Lower lobe of right lung (tissue), 2 donors: ENCODE results near the gene MOGAT3. TPM values are rescaled to one million over a fixed set of nuclear protein-coding genes. Genes with fewer than 3 reads are reported as not detected.

ENCODE experiments used
- ATAC-seq, 2 donors: fragments of 200-7000 bp; cut with Tn5 transposase; one replicate each; pipeline ENCODE4 v1.9.1; 2020 to 2022; ENCODE audit warnings: mild to moderate bottlenecking in 2 of 2, moderate library complexity in 2 of 2
- DNase-seq: peaks from one replicate; pipeline ENCODE4 v3.0.0-alpha.2; 2020
- H3K27ac ChIP-seq: fragments of 200-600 bp; one replicate; pipeline ENCODE4 v1.8.0; 2022
- H3K27me3 ChIP-seq: fragments of 200-600 bp; one replicate; pipeline ENCODE4 v1.8.0; 2022; ENCODE audit warnings: low read depth
- H3K36me3 ChIP-seq: fragments of 200-600 bp; one replicate; pipeline ENCODE4 v1.8.0; 2022; ENCODE audit warnings: mild to moderate bottlenecking
- H3K4me1 ChIP-seq: fragments of 200-600 bp; one replicate; pipeline ENCODE4 v1.8.0; 2022
- H3K4me3 ChIP-seq: fragments of 200-600 bp; one replicate; pipeline ENCODE4 v1.8.0; 2022; ENCODE audit warnings: mild to moderate bottlenecking
- H3K9me3 ChIP-seq: fragments of 200-600 bp; one replicate; pipeline ENCODE4 v1.8.0; 2022
- CTCF ChIP-seq: fragments of 200-600 bp; IDR thresholded peaks from one replicate; pipeline ENCODE4 v1.8.0; 2022; ENCODE audit warnings: antibody characterized with exemption, mild to moderate bottlenecking
- intact Hi-C: fragments of 100-400 bp; cut with DNase I; formaldehyde crosslinking; loops from one replicate; pipeline ENCODE4 v1.11.0; 2022
- total RNA-seq: library from RNA; stranded (reverse); fragmentation: NEBNext Ultra II Directional; extraction: Animal tissue kit (Norgen Biotek cat#: 25700); gene quantifications from one replicate; pipeline ENCODE4 v1.2.1, GENCODE V29; 2021
- donor health status: DM: no; HTN: yes; CAD: no; lungs with severe emphysema.

The MOGAT3 gene
- total RNA-seq, 1 donor from 2014 or later = not detected

- intact Hi-C loops = no loop called here
- H3K9me3 ChIP-seq = no peaks in the 10 kb centered on the region
- no peak for ATAC-seq
- peaks cover 96% of the 10 kb centered on the region for H3K27me3 ChIP-seq
- no peak overlapping the region for H3K27ac ChIP-seq
- no peak for DNase-seq
- TF ChIP-seq CTCF = no peak
- peaks cover 54% of the 10 kb centered on the region for H3K4me1 ChIP-seq
- no peaks in the 10 kb centered on the region for H3K36me3 ChIP-seq
- H3K4me3 ChIP-seq = no peak overlapping the region
These were observed 33.8 kb downstream of the MOGAT3 start for GRCh38 chr7:101166909-101167644.

- intact Hi-C loops = no loop called here
- H3K36me3 ChIP-seq = no peaks in the 10 kb centered on the region
- no peak for ATAC-seq
- H3K9me3 ChIP-seq = no peaks in the 10 kb centered on the region
- no peak for DNase-seq
- no peak for TF ChIP-seq CTCF
- peaks cover 49% of the 10 kb centered on the region for H3K4me1 ChIP-seq
- H3K4me3 ChIP-seq = no peak overlapping the region
- no peak overlapping the region for H3K27ac ChIP-seq
- H3K27me3 ChIP-seq = peaks cover 95% of the 10 kb centered on the region
These were observed 34.3 kb downstream of the MOGAT3 start for GRCh38 chr7:101166648-101166908.

GRCh38 chr7:101165958-101166647, 34.7 kb downstream of the MOGAT3 start:
- no peak for ATAC-seq
- DNase-seq = no peak
- no peaks in the 10 kb centered on the region for H3K9me3 ChIP-seq
- no peak overlapping the region for H3K27ac ChIP-seq
- H3K36me3 ChIP-seq = no peaks in the 10 kb centered on the region
- no peak for TF ChIP-seq CTCF
- no peak overlapping the region for H3K4me3 ChIP-seq
- intact Hi-C loops = no loop called here
- peaks cover 48% of the 10 kb centered on the region for H3K4me1 ChIP-seq
- H3K27me3 ChIP-seq = peaks cover 91% of the 10 kb centered on the region

- TF ChIP-seq CTCF = no peak
- intact Hi-C loops = no loop called here
- Histone ChIP-seq H3K27me3 (peaks cover 83% of the 10 kb centered on the region), H3K27ac (no peak within 1 kb of the TSS), H3K4me1 (peaks cover 47% of the 10 kb centered on the region), H3K9me3 (no peaks in the 10 kb centered on the region), H3K36me3 (peaks cover 5% of the 10 kb centered on the region), H3K4me3 (peak within 1 kb of the TSS; percentile 11)
- DNase-seq (peak; percentile 96), ATAC-seq (peak; percentile 90 to 94)
These were observed 35.5 kb downstream of the MOGAT3 start, which contains the start of gene VGF for GRCh38 chr7:101165075-101165957. Gene VGF, minus strand, starts transcription at chr7:101165569. Its CDS starts 726 bp downstream, at chr7:101164843.

- Histone ChIP-seq H3K36me3 (peaks cover 11% of the 10 kb centered on the region), H3K27ac (no peak overlapping the region), H3K4me1 (peaks cover 40% of the 10 kb centered on the region), H3K9me3 (no peaks in the 10 kb centered on the region), H3K27me3 (peaks cover 72% of the 10 kb centered on the region), H3K4me3 (peak overlapping the region; percentile 45)
- ATAC-seq (peak in 1 of 2 donors; percentile 29), DNase-seq (no peak)
- TF ChIP-seq CTCF = no peak
- intact Hi-C loops = no loop called here
These were observed 36.6 kb downstream of the MOGAT3 start for GRCh38 chr7:101164071-101164840.
